ENCODE data around the gene OTUB1. TPM values are rescaled to one million over a fixed set of nuclear protein-coding genes. Genes with fewer than 3 reads are reported as not detected.

Gene OTUB1
- total and polyA plus RNA-seq, 2 donors (not counting 1 experiment from before 2014, with no cell fraction given) = 78.2 to 119 TPM

- no peak overlapping the region for H3K4me3 ChIP-seq (ENCODE audit: control extremely low read depth in 1 of 5, extremely low read depth in 1 of 5, insufficient read depth in 1 of 5, low read depth in 2 of 5, low read length in 4 of 5)
- no peaks in the 10 kb centered on the region for H4K20me1 ChIP-seq (ENCODE audit: control insufficient read depth, insufficient read depth, low read length, poor library complexity, severe bottlenecking)
- intact Hi-C loops (cut with micrococcal nuclease) = no loop called here
- no peak for TF ChIP-seq CTCF (IDR thresholded peaks at IDR 0.05)
- no peak for TF ChIP-seq EZH2 (IDR thresholded peaks at IDR 0.05; ENCODE audit: borderline replicate concordance, insufficient read depth, low read depth, low read length, poor library complexity, severe bottlenecking)
- WGBS (ENCODE audit: insufficient coverage) = 95% methylated on average over 12 of the region's 20 CpGs
- H3K4me1 Mint-ChIP-seq = no peaks in the 10 kb centered on the region
- peaks cover 0 to 14% (median 0%) of the 10 kb centered on the region in 3 donors for H3K9me3 ChIP-seq (ENCODE audit: control extremely low read depth in 1 of 3, control insufficient read depth in 2 of 3, insufficient read depth in 1 of 3, low read length in 2 of 3)
- H3K4me3 Mint-ChIP-seq = no peak overlapping the region
- H2AFZ ChIP-seq (ENCODE audit: insufficient read depth, low read depth, low read length, poor library complexity, severe bottlenecking) = no peak overlapping the region
- H3K9me3 Mint-ChIP-seq (ENCODE audit: insufficient read depth) = no peaks in the 10 kb centered on the region
- no peak overlapping the region for H3K27ac ChIP-seq (ENCODE audit: low read length in 2 of 2)
- H3K27ac Mint-ChIP-seq = no peak overlapping the region
- no peaks in the 10 kb centered on the region for H3K27me3 Mint-ChIP-seq
- H3K9ac ChIP-seq (ENCODE audit: low read length) = no peak overlapping the region
- ATAC-seq (ENCODE audit: low read depth) (no peak), DNase-seq (no peak)
- no peaks in the 10 kb centered on the region for H3K4me1 ChIP-seq (ENCODE audit: control insufficient read depth in 2 of 2, insufficient read depth in 2 of 2, low read length in 2 of 2)
- CTCF ChIA-PET = no interaction called here
- H3K4me2 ChIP-seq (replicated peaks; ENCODE audit: low read depth, low read length, poor library complexity, severe bottlenecking) = no peak overlapping the region
- no peaks in the 10 kb centered on the region for H3K36me3 ChIP-seq (replicated peaks in 1 of 2; ENCODE audit: control extremely low read depth in 1 of 2, control insufficient read depth in 1 of 2, extremely low read depth in 1 of 2, insufficient read depth in 2 of 2, low read length in 1 of 2)
- no peaks in the 10 kb centered on the region for H3K27me3 ChIP-seq (replicated peaks in 1 of 4; ENCODE audit: control extremely low read depth in 1 of 4, control insufficient read depth in 3 of 4, insufficient read depth in 4 of 4, low read length in 3 of 4)
- POLR2A ChIA-PET = no interaction called here
- H3K79me2 ChIP-seq (ENCODE audit: control insufficient read depth, insufficient read depth, low read length) = no peaks in the 10 kb centered on the region
Observed at GRCh38 chr11:64015510-64015909, 29.3 kb downstream of the OTUB1 start.

- intact Hi-C loops (cut with micrococcal nuclease) = no loop called here
- Histone ChIP-seq H3K4me3 (ENCODE audit: control extremely low read depth in 1 of 5, extremely low read depth in 1 of 5, insufficient read depth in 1 of 5, low read depth in 2 of 5, low read length in 4 of 5) (no peak overlapping the region), H3K27me3 (replicated peaks in 1 of 4; ENCODE audit: control extremely low read depth in 1 of 4, control insufficient read depth in 3 of 4, insufficient read depth in 4 of 4, low read length in 3 of 4) (no peaks in the 10 kb centered on the region), H3K4me1 (ENCODE audit: control insufficient read depth in 2 of 2, insufficient read depth in 2 of 2, low read length in 2 of 2) (no peaks in the 10 kb centered on the region), H3K27ac (ENCODE audit: low read length in 2 of 2) (no peak overlapping the region), H3K36me3 (replicated peaks in 1 of 2; ENCODE audit: control extremely low read depth in 1 of 2, control insufficient read depth in 1 of 2, extremely low read depth in 1 of 2, insufficient read depth in 2 of 2, low read length in 1 of 2) (no peaks in the 10 kb centered on the region), H3K4me2 (replicated peaks; ENCODE audit: low read depth, low read length, poor library complexity, severe bottlenecking) (no peak overlapping the region), H2AFZ (ENCODE audit: insufficient read depth, low read depth, low read length, poor library complexity, severe bottlenecking) (no peak overlapping the region), H4K20me1 (ENCODE audit: control insufficient read depth, insufficient read depth, low read length, poor library complexity, severe bottlenecking) (no peaks in the 10 kb centered on the region), H3K9ac (ENCODE audit: low read length) (no peak overlapping the region), H3K79me2 (ENCODE audit: control insufficient read depth, insufficient read depth, low read length) (no peaks in the 10 kb centered on the region), H3K9me3 (ENCODE audit: control extremely low read depth in 1 of 3, control insufficient read depth in 2 of 3, insufficient read depth in 1 of 3, low read length in 2 of 3) (peaks cover 0 to 8% (median 0%) of the 10 kb centered on the region in 3 donors)
- ChIA-PET CTCF (no interaction called here), POLR2A (no interaction called here)
- H3K27me3 Mint-ChIP-seq = no peaks in the 10 kb centered on the region
- H3K4me1 Mint-ChIP-seq = no peaks in the 10 kb centered on the region
- H3K4me3 Mint-ChIP-seq = no peak overlapping the region
- ATAC-seq (ENCODE audit: low read depth) = no peak
- no peaks in the 10 kb centered on the region for H3K9me3 Mint-ChIP-seq (ENCODE audit: insufficient read depth)
- H3K27ac Mint-ChIP-seq = no peak overlapping the region
- DNase-seq = no peak
- WGBS (ENCODE audit: insufficient coverage) = 89% methylated on average over 31 of the region's 35 CpGs
- no peak for TF ChIP-seq EZH2 (IDR thresholded peaks at IDR 0.05; ENCODE audit: borderline replicate concordance, insufficient read depth, low read depth, low read length, poor library complexity, severe bottlenecking)
- TF ChIP-seq CTCF (IDR thresholded peaks at IDR 0.05) = no peak
Observed at GRCh38 chr11:64015935-64016845, 30.0 kb downstream of the OTUB1 start.
